Spleen (tissue), 7 donors: ENCODE data around the gene GIPC3.

Source experiments
- CTCF ChIP-seq, 11 experiments: fragments of 200-600 bp in 7 of 11; fragments of 450-650 bp in 4 of 11; sonication (generic) in 4 of 11; IDR thresholded peaks in 8 of 11; conservative IDR thresholded peaks in 3 of 11; 1 replicate in 7 of 11; 2 replicates in 4 of 11; pipeline versions ENCODE4 v1.4.0 to v1.8.0; 2016 to 2021; ENCODE audit warnings: antibody characterized with exemption in 11 of 11, inconsistent platforms in 4 of 11, mild to moderate bottlenecking in 1 of 11
- POLR2A ChIP-seq, 3 donors: fragments of 450-650 bp; IDR thresholded peaks; one replicate each; pipeline ENCODE4 v1.5.1; 2017; ENCODE audit warnings: antibody characterized with exemption in 3 of 3, mild to moderate bottlenecking in 1 of 3
- POLR2AphosphoS5 ChIP-seq, 3 donors: sonication (generic); formaldehyde crosslinking; IDR thresholded peaks; one replicate each; pipeline ENCODE4 v1.5.1; 2017; ENCODE audit warnings: antibody characterized with exemption in 3 of 3
- donor health status: DM: no; HTN: no; CAD: no; lungs with moderate emphysema.
- donor health status: DM: no; HTN: no; CAD: no.
- donor health status: DM: no; HTN: no; CAD: no.

GRCh38 chr19:3626473-3627350 lies 41.4 kb downstream of the GIPC3 start, which contains the start of gene CACTIN:
- TF ChIP-seq CTCF (IDR thresholded peaks at IDR 0.05 in 8 of 11, conservative IDR thresholded peaks at IDR 0.05 in 3 of 11) (peak in 3 of 11 experiments; percentile 21 to 46 (median 26)), POLR2AphosphoS5 (IDR thresholded peaks at IDR 0.05) (peak; percentile 93 to 96 (median 94)), POLR2A (IDR thresholded peaks at IDR 0.05) (peak in 2 of 3 donors; percentile 57 to 78)
